ENCODE data around the gene CCDC85C. TPM values are rescaled to one million over a fixed set of nuclear protein-coding genes. Genes with fewer than 3 reads are reported as not detected.

Gene CCDC85C
- total and polyA plus RNA-seq, 4 donors = 4.0 to 23.9 (median 9.6) TPM

DNA sequence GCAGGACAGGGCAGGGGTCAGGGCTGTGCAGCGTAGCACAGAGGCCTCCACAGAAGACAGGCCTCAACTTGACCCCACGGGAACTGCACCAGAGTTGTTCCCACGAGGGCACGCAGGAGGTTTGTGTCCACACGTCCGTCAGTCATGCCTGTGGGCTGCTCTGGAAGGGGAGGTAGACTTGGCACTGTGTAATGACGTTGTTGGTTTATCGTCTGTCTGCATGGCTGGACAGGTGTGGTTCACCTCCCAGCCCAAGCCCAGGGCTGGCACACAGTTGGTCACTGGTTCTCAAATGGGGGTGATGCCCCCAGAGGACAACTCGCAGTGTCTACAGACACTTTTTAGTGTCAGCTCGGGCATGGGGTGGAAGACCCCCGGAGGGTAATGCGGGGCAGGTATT lies 77.0 kb downstream of the CCDC85C start:
- TF ChIP-seq TAF1 (conservative IDR thresholded peaks at IDR 0.05) = no peak
- TF ChIP-seq YY1 (IDR thresholded peaks at IDR 0.05) = no peak
- TF ChIP-seq FOXA1 (IDR thresholded peaks at IDR 0.05) = no peak
- TF ChIP-seq, protein P1, sequence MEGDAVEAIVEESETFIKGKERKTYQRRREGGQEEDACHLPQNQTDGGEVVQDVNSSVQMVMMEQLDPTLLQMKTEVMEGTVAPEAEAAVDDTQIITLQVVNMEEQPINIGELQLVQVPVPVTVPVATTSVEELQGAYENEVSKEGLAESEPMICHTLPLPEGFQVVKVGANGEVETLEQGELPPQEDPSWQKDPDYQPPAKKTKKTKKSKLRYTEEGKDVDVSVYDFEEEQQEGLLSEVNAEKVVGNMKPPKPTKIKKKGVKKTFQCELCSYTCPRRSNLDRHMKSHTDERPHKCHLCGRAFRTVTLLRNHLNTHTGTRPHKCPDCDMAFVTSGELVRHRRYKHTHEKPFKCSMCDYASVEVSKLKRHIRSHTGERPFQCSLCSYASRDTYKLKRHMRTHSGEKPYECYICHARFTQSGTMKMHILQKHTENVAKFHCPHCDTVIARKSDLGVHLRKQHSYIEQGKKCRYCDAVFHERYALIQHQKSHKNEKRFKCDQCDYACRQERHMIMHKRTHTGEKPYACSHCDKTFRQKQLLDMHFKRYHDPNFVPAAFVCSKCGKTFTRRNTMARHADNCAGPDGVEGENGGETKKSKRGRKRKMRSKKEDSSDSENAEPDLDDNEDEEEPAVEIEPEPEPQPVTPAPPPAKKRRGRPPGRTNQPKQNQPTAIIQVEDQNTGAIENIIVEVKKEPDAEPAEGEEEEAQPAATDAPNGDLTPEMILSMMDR (IDR thresholded peaks at IDR 0.05; ENCODE audit: low read depth, low read length, missing input control) = no peak
- TF ChIP-seq JUND (IDR thresholded peaks at IDR 0.05) = no peak
- TF ChIP-seq RXRA (IDR thresholded peaks at IDR 0.05) = no peak
- 82% methylated on average over 12 of the region's 12 CpGs for WGBS
- no peaks in the 10 kb centered on the region for H3K9me3 ChIP-seq (ENCODE audit: control insufficient read depth in 4 of 4, low read length in 3 of 4)
- no peak overlapping the region for H3K9ac ChIP-seq (ENCODE audit: low read depth in 1 of 2, low read length in 2 of 2)
- H3K27ac ChIP-seq (ENCODE audit: low read depth in 1 of 2, low read length in 2 of 2) = no peak overlapping the region
- no peaks in the 10 kb centered on the region for H3K36me3 ChIP-seq (ENCODE audit: control insufficient read depth in 4 of 4, insufficient read depth in 3 of 4, low read depth in 1 of 4, low read length in 3 of 4)
- no peak overlapping the region for H3K4me3 ChIP-seq (ENCODE audit: low read depth in 1 of 3, low read length in 3 of 3)
- no peak for DNase-seq (ENCODE audit: low spot score)
- H3K27me3 ChIP-seq (ENCODE audit: control insufficient read depth in 4 of 4, insufficient read depth in 4 of 4, low read length in 3 of 4) = no peaks in the 10 kb centered on the region
- H3K4me1 ChIP-seq (ENCODE audit: control insufficient read depth in 4 of 4, insufficient read depth in 4 of 4, low read length in 3 of 4) = peaks cover 7 to 26% (median 11%) of the 10 kb centered on the region in 4 donors

DNA sequence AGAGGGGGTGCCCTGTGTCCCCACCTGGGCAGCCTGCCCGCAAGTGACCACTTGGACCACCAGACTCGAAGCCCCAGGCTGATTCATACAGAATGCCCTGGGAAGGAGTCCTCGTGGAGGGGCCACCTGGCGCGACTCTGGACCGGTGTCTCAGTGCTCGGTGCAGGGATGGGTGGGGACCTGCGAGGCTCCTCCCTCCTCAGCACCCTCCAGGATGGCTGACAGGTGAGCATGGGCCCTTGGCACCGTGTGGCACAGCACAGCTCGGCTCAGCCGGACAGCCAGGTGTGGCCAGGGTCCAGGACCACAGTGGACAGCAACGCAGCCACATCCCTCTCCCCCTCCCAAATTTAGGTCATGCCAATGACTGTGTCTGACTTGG lies 78.3 kb downstream of the CCDC85C start:
- TF ChIP-seq JUND (IDR thresholded peaks at IDR 0.05) (no peak), RXRA (IDR thresholded peaks at IDR 0.05) (no peak), TAF1 (conservative IDR thresholded peaks at IDR 0.05) (no peak), FOXA1 (IDR thresholded peaks at IDR 0.05) (no peak), HNF4G (IDR thresholded peaks at IDR 0.05) (no peak), FOXA2 (IDR thresholded peaks at IDR 0.05) (no peak), SP1 (IDR thresholded peaks at IDR 0.05) (no peak), GABPA (IDR thresholded peaks at IDR 0.05 in 1 of 2, conservative IDR thresholded peaks at IDR 0.05 in 1 of 2) (no peak), RAD21 (IDR thresholded peaks at IDR 0.05) (no peak)

DNA sequence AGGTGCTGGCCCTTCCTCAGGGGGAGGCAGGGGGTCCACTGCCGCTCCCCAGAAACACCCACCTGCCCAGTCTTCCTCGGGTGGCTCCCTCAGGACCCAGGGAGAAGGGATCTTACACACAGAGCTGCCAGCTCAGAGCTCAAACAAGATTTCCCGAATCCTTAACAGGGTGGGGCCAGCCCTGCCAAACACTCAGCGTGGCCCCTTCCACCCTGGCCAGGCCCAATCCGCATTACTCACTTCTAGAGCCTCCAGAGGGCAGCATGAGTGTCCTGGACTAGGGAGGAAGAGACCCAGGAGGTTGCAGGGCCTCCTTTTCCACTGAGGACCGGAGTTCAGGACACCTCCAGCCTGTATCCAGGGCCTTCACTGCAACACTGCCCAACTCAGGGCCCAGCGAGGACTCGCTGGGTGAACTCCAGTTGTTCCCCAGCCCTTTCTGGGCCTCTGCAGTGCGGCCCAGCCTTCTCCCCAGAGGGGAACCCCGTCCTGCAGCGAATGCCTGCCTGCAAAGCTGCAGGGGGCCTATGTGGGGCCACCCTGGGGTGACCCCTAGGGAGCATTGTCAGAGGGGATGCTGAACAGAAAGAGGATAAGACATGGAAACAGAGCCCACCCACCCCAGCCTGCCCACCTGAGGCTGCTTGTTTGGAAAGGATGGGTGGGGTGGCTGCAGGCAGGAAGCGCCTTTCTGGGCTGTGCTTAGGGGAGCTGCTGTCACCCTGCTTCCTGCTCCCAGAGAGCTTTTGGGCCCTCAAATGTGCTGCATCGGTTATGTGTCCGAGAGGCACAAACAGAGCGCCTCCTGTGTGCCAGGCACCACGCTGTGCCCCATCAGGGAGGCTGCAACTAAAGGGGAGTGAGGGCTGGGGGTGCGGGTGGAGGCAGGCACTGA lies 79.0 kb downstream of the CCDC85C start:
- TF ChIP-seq FOXA1 (IDR thresholded peaks at IDR 0.05) = no peak
- TF ChIP-seq, protein P1 (IDR thresholded peaks at IDR 0.05; ENCODE audit: low read depth, low read length, missing input control) = peak; percentile 15
- TF ChIP-seq GABPA (IDR thresholded peaks at IDR 0.05 in 1 of 2, conservative IDR thresholded peaks at IDR 0.05 in 1 of 2) = no peak
- no peak for TF ChIP-seq TAF1 (conservative IDR thresholded peaks at IDR 0.05)
- TF ChIP-seq RXRA (IDR thresholded peaks at IDR 0.05) = no peak
- no peak for TF ChIP-seq HNF4A (conservative IDR thresholded peaks at IDR 0.05)
- TF ChIP-seq, protein P2, sequence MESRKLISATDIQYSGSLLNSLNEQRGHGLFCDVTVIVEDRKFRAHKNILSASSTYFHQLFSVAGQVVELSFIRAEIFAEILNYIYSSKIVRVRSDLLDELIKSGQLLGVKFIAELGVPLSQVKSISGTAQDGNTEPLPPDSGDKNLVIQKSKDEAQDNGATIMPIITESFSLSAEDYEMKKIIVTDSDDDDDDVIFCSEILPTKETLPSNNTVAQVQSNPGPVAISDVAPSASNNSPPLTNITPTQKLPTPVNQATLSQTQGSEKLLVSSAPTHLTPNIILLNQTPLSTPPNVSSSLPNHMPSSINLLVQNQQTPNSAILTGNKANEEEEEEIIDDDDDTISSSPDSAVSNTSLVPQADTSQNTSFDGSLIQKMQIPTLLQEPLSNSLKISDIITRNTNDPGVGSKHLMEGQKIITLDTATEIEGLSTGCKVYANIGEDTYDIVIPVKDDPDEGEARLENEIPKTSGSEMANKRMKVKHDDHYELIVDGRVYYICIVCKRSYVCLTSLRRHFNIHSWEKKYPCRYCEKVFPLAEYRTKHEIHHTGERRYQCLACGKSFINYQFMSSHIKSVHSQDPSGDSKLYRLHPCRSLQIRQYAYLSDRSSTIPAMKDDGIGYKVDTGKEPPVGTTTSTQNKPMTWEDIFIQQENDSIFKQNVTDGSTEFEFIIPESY (IDR thresholded peaks at IDR 0.05) = no peak
- TF ChIP-seq RAD21 (IDR thresholded peaks at IDR 0.05) = peak; percentile 46 to 58
- H3K9me3 ChIP-seq (ENCODE audit: control insufficient read depth in 4 of 4, low read length in 3 of 4) = no peaks in the 10 kb centered on the region
- WGBS = 73% methylated on average over 17 of the region's 17 CpGs
- no peaks in the 10 kb centered on the region for H3K27me3 ChIP-seq (ENCODE audit: control insufficient read depth in 4 of 4, insufficient read depth in 4 of 4, low read length in 3 of 4)
- peaks cover 1 to 15% (median 4%) of the 10 kb centered on the region in 4 donors for H3K4me1 ChIP-seq (ENCODE audit: control insufficient read depth in 4 of 4, insufficient read depth in 4 of 4, low read length in 3 of 4)
- DNase-seq (ENCODE audit: low spot score) = no peak
- no peak overlapping the region for H3K9ac ChIP-seq (ENCODE audit: low read depth in 1 of 2, low read length in 2 of 2)
- H3K27ac ChIP-seq (ENCODE audit: low read depth in 1 of 2, low read length in 2 of 2) = no peak overlapping the region
- peaks cover 0 to 8% (median 0%) of the 10 kb centered on the region in 4 donors for H3K36me3 ChIP-seq (ENCODE audit: control insufficient read depth in 4 of 4, insufficient read depth in 3 of 4, low read depth in 1 of 4, low read length in 3 of 4)
- H3K4me3 ChIP-seq (ENCODE audit: low read depth in 1 of 3, low read length in 3 of 3) = no peak overlapping the region

More for the DNA sequence above, 78.3 kb downstream of the CCDC85C start:
- 87% methylated on average over 12 of the region's 12 CpGs for WGBS
- Histone ChIP-seq H3K36me3 (ENCODE audit: control insufficient read depth in 4 of 4, insufficient read depth in 3 of 4, low read depth in 1 of 4, low read length in 3 of 4) (peaks cover 0 to 8% (median 0%) of the 10 kb centered on the region in 4 donors), H3K27me3 (ENCODE audit: control insufficient read depth in 4 of 4, insufficient read depth in 4 of 4, low read length in 3 of 4) (no peaks in the 10 kb centered on the region), H3K4me1 (ENCODE audit: control insufficient read depth in 4 of 4, insufficient read depth in 4 of 4, low read length in 3 of 4) (peaks cover 5 to 21% (median 10%) of the 10 kb centered on the region in 4 donors), H3K9me3 (ENCODE audit: control insufficient read depth in 4 of 4, low read length in 3 of 4) (no peaks in the 10 kb centered on the region), H3K27ac (ENCODE audit: low read depth in 1 of 2, low read length in 2 of 2) (no peak overlapping the region), H3K9ac (ENCODE audit: low read depth in 1 of 2, low read length in 2 of 2) (no peak overlapping the region), H3K4me3 (ENCODE audit: low read depth in 1 of 3, low read length in 3 of 3) (no peak overlapping the region)
- no peak for DNase-seq (ENCODE audit: low spot score)

Data from liver (tissue), 9 donors.